Measurements from ENCODE around the gene TBC1D7.

- TF ChIP-seq SP1 (IDR thresholded peaks at IDR 0.05): no peak
- TF ChIP-seq PKNOX1 (IDR thresholded peaks at IDR 0.05): no peak
- no peak for TF ChIP-seq FOXM1 (IDR thresholded peaks at IDR 0.05; ENCODE audit: borderline replicate concordance)
- TF ChIP-seq ELF4 (IDR thresholded peaks at IDR 0.05): no peak
- no peak for TF ChIP-seq SUZ12 (IDR thresholded peaks at IDR 0.05)
- TF ChIP-seq BHLHE40 (IDR thresholded peaks at IDR 0.05; ENCODE audit: borderline replicate concordance): no peak
- no peak for TF ChIP-seq LEF1 (IDR thresholded peaks at IDR 0.05; ENCODE audit: borderline replicate concordance)
These were observed 55.9 kb downstream of the TBC1D7 start for GRCh38 chr6:13272131-13273046.
